Thymus (tissue), 11 donors: Measurements from ENCODE around the gene DGKD. TPM values are rescaled to one million over a fixed set of nuclear protein-coding genes. Genes with fewer than 3 reads are reported as not detected.

Experiments used
- DNase-seq, 9 donors: peaks; one replicate each; pipeline ENCODE4 v3.0.0-alpha.2; 2013; ENCODE audit warnings: low spot score in 9 of 9, low read depth in 6 of 9, missing footprints in 1 of 9
- H3K27ac ChIP-seq, 2 donors: one replicate each; pipeline ENCODE4 v1.5.1; 2013; ENCODE audit warnings: control low read depth in 1 of 2, low read depth in 1 of 2, low read length in 1 of 2, mild to moderate bottlenecking in 1 of 2, moderate library complexity in 1 of 2
- H3K27me3 ChIP-seq, 2 donors: one replicate each; pipeline ENCODE4 v1.5.1; 2013; ENCODE audit warnings: low read length in 1 of 2; ENCODE audit not compliant: control insufficient read depth in 2 of 2, insufficient read depth in 1 of 2
- H3K36me3 ChIP-seq, 2 donors: one replicate each; pipeline ENCODE4 v1.5.1; 2013; ENCODE audit warnings: low read length in 1 of 2, mild to moderate bottlenecking in 1 of 2, moderate library complexity in 1 of 2; ENCODE audit not compliant: control insufficient read depth in 2 of 2, insufficient read depth in 2 of 2
- H3K4me1 ChIP-seq, 2 donors: one replicate each; pipeline ENCODE4 v1.5.1; 2013; ENCODE audit warnings: low read length in 2 of 2; ENCODE audit not compliant: control insufficient read depth in 2 of 2, insufficient read depth in 2 of 2
- H3K4me3 ChIP-seq, 2 donors: one replicate each; pipeline ENCODE4 v1.5.1; 2013; ENCODE audit warnings: low read length in 2 of 2, control low read depth in 1 of 2, mild to moderate bottlenecking in 1 of 2
- H3K9me3 ChIP-seq, 2 donors: one replicate each; pipeline ENCODE4 v1.5.1; 2013; ENCODE audit warnings: low read length in 1 of 2, mild to moderate bottlenecking in 1 of 2; ENCODE audit not compliant: control insufficient read depth in 2 of 2, insufficient read depth in 1 of 2
- WGBS: extraction: QIAGEN DNeasy Blood & Tissue Kit; methylation state at CpG from one replicate; pipeline ENCODE4 v1.1.7; 2013; 5-methylcytosine and 5-hydroxymethylcytosine counted together
- polyA plus RNA-seq: library from polyadenylated mRNA; stranded (reverse); fragments of 200-250 nt; gene quantifications from one replicate; pipeline ENCODE4 v1.2.3, GENCODE V29; 2013
- total RNA-seq: library from RNA; stranded (reverse); fragments of 120-200 nt; gene quantifications from one replicate; pipeline ENCODE4 v1.2.4, GENCODE V29; 2013
- donor health status: healthy.

Gene DGKD
- total and polyA plus RNA-seq, 2 donors = 8.0 to 23.5 TPM

DNA sequence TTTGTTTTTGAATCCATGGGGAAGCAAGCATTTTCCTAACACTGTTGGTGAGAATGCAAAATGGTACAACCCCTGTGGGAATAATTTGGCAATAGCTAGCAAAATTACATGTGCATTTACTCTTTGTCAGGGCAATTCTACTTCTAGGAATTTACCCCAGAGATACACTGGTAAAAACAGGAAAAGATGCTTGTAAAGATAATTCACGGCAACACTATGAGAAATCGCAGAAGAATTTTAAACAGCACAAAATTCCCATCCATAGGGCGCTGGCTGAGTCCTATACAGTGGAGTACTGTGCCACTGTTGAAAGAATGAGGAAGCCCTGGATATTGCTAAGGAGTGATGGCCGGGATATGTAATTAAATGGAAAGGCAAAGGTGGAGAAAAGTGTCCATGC, 75.8 kb downstream of the DGKD start:
- Histone ChIP-seq H3K27me3 (no peaks in the 10 kb centered on the region), H3K4me1 (no peaks in the 10 kb centered on the region), H3K9me3 (no peaks in the 10 kb centered on the region), H3K27ac (no peak overlapping the region), H3K4me3 (no peak overlapping the region), H3K36me3 (peaks cover 4 to 5% of the 10 kb centered on the region in 2 donors)
- DNase-seq = no peak
- 68% methylated on average over 4 of the region's 4 CpGs for WGBS

DNA sequence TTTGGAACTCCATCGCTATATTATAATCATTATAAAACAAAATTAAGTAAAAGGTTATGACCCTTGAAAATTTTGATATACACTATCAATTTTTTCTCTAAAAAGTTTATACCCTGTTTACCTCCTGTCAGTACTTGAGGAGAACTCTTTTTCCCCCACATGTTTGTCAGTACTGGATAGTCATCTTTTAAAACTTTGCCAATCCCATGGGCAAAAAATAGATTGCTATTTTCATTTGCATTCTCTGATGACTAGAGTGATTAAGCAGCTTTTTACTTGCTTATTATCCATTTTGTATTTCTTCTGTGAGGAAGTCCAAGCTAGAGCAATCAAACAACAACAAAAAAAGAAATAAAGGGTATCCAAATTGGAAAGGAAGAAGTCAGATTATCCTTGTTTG, 76.4 kb downstream of the DGKD start:
- Histone ChIP-seq H3K4me3 (no peak overlapping the region), H3K27me3 (no peaks in the 10 kb centered on the region), H3K9me3 (no peaks in the 10 kb centered on the region), H3K27ac (no peak overlapping the region), H3K36me3 (peaks cover 8 to 10% of the 10 kb centered on the region in 2 donors), H3K4me1 (no peaks in the 10 kb centered on the region)
- 97% methylated on average over 1 of the region's 1 CpG for WGBS
- no peak for DNase-seq

DNA sequence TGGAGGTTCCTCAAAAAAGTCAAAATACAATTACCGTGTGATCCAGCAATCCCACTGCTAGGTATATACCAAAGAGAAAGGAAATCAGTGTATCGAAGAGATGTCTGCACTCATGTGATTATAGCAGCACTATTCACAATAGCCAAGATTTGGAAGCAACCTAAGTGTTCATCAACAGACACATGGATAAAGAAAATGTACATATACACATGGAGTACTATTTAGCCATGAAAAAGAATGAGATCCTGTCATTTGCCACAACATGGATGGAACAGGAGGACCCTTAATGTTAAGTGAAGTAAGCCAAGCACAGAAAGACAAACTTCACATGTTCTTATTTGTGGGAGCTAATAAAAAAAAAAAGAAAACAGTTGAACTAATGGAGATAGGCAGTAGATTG, 78.7 kb downstream of the DGKD start:
- WGBS = 96% methylated on average over 2 of the region's 2 CpGs
- no peak overlapping the region for H3K27ac ChIP-seq
- DNase-seq = no peak

DNA sequence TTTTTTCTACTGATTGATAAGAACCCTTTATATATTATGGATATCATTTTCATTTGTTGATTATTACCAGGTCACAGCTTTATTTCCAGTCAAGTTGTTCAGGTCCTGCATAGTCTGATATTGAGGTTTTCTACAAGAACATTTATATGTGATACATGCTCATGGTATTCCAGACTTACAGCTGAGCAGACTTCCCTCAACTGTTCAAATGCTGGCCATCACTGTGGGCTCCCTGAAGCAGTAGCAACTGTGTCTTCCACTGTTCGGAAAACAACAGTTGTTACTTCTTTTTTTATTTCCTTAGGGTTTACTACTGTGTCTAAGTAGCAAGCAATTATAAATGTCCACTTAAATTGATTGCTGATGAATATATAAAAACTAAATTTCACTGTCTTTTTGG, 79.5 kb downstream of the DGKD start:
- WGBS = 98% methylated on average over 1 of the region's 1 CpG
- Histone ChIP-seq H3K4me3 (no peak overlapping the region), H3K4me1 (no peaks in the 10 kb centered on the region), H3K27ac (no peak overlapping the region), H3K36me3 (peaks cover 31 to 38% of the 10 kb centered on the region in 2 donors), H3K27me3 (no peaks in the 10 kb centered on the region), H3K9me3 (no peaks in the 10 kb centered on the region)
- no peak for DNase-seq

More for the DNA sequence above, 78.7 kb downstream of the DGKD start:
- no peaks in the 10 kb centered on the region for H3K27me3 ChIP-seq
- no peaks in the 10 kb centered on the region for H3K4me1 ChIP-seq
- H3K36me3 ChIP-seq = peaks cover 28 to 33% of the 10 kb centered on the region in 2 donors
- no peak overlapping the region for H3K4me3 ChIP-seq
- no peaks in the 10 kb centered on the region for H3K9me3 ChIP-seq

DNA sequence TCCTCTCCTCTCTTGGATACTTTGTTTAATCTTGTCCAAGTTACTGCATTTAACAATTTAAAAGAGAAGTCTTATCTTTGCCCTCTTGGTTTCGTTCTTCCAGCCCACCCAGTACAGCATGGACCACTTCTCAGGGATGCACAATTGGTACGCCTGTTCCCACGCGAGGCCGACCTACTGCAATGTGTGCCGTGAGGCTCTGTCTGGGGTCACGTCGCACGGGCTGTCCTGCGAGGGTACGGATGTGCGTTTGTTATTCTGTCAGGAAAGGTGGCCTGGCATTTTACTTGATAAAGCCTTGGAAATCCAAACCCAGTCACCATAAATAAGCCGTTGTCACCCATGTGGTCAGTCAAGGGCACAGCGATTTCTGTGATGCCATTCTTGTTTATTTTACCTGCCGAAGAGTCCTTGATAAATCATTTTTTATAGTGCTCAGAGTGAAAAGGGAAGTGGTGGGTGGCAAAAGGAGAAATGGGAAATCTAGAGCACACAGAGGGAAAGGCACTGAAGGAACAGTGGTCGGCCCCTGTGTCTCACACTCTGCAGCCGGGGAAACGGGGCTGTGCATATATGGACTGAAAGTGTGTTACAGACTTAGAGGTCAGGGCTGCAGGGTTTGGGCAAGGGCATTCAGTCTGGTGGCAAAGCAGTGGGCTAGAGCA, 80.5 kb downstream of the DGKD start:
- peaks cover 37 to 44% of the 10 kb centered on the region in 2 donors for H3K36me3 ChIP-seq
- H3K4me3 ChIP-seq = no peak overlapping the region
- WGBS = 92% methylated on average over 18 of the region's 18 CpGs
- no peak for DNase-seq
- H3K27me3 ChIP-seq = no peaks in the 10 kb centered on the region
- H3K4me1 ChIP-seq = no peaks in the 10 kb centered on the region
- H3K27ac ChIP-seq = no peak overlapping the region
- no peaks in the 10 kb centered on the region for H3K9me3 ChIP-seq

DNA sequence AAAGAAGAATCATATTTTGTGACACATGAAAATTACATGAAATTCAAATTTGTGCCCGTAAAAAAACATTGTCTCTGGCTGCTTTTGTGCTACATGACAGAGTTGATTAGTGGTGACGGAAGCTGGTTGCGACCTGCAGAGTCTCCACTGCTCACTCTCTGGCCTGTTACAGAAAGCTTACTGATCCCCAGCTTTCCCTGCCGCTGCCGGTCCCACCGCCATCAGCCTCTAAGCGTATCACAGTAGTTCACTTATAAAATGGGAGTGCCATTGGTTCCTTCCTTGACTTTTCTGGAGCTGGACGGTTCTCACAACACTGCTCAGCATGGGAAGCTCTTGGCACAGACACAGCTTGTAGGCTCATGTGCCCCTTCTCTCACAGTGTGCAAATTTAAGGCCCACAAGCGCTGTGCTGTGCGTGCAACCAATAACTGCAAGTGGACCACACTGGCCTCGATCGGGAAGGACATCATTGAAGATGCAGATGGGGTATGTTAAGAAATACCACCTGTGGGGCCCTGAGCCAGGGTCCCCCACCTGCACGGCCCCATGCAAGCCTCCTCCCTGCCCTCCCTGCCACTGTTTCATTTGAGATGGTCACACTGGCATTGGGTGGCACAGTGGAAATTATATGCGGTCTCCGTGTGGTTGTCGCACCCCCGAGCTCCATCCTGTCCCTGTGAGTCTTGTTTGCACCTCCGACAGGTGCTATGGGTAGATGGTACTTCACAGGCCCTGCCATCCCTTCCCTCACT, 81.3 kb downstream of the DGKD start:
- no peak for DNase-seq
- Histone ChIP-seq H3K36me3 (peaks cover 37 to 51% of the 10 kb centered on the region in 2 donors), H3K27me3 (no peaks in the 10 kb centered on the region), H3K4me3 (no peak overlapping the region), H3K27ac (no peak overlapping the region), H3K9me3 (no peaks in the 10 kb centered on the region), H3K4me1 (no peaks in the 10 kb centered on the region)
- WGBS = 97% methylated on average over 18 of the region's 18 CpGs

DNA sequence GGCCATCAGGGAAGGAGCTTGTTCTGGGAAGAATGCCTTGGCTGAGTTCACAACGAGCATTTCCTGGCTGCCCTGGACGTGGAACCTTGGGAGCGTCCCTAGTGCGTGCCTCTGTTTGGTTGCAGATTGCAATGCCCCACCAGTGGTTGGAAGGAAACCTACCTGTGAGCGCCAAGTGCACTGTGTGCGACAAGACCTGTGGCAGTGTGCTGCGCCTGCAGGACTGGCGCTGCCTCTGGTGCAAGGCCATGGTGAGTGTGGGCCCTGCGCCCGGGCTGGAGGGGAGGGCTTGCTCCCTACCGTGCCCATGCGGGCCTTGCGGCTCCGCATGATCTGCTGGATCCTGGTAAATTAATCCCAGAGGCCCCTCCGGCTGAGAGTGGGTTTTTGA, 81.9 kb downstream of the DGKD start:
- H3K4me1 ChIP-seq = no peaks in the 10 kb centered on the region
- no peak for DNase-seq
- peaks cover 38 to 56% of the 10 kb centered on the region in 2 donors for H3K36me3 ChIP-seq
- no peaks in the 10 kb centered on the region for H3K9me3 ChIP-seq
- 98% methylated on average over 15 of the region's 15 CpGs for WGBS
- no peak overlapping the region for H3K27ac ChIP-seq
- no peaks in the 10 kb centered on the region for H3K27me3 ChIP-seq
- no peak overlapping the region for H3K4me3 ChIP-seq

DNA sequence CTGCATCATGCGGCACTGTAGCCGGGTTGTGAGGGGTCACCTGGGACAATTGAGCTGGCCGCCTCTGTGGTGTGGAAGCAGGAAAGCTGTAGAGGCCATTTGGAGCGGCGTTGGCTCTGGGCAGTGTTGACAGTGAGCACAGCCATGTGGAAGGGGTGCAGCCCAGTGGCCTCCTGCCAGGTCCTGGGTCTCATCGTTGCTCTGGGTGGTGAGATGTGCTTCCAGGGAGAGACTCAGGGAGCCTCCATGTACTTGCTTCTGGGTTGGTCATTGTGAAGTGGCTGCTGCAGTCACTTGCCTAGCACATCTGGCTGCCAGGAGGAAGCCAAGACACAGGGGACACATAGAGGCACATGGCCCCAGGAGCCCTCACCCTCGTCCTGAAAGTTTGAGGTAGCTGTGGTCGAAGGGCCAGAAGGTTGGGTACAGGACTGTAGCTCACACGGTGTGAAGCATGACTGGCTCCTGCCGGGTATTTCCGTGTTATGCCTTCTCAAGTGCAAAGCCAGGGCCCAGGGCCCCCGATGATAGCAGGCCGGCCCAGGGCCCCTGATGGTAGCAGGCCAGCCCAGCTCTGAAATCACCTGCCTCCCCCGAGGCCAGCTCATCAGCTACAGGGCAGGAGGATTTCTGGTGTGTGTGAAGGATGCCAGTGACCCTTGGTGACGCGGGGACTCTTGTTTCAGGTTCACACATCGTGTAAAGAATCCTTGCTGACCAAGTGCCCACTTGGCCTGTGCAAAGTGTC, 82.6 kb downstream of the DGKD start:
- peaks cover 40 to 62% of the 10 kb centered on the region in 2 donors for H3K36me3 ChIP-seq
- no peak for DNase-seq
- H3K27me3 ChIP-seq = no peaks in the 10 kb centered on the region
- H3K4me1 ChIP-seq = no peaks in the 10 kb centered on the region
- no peak overlapping the region for H3K27ac ChIP-seq
- no peaks in the 10 kb centered on the region for H3K9me3 ChIP-seq
- no peak overlapping the region for H3K4me3 ChIP-seq
- WGBS = 94% methylated on average over 17 of the region's 17 CpGs

DNA sequence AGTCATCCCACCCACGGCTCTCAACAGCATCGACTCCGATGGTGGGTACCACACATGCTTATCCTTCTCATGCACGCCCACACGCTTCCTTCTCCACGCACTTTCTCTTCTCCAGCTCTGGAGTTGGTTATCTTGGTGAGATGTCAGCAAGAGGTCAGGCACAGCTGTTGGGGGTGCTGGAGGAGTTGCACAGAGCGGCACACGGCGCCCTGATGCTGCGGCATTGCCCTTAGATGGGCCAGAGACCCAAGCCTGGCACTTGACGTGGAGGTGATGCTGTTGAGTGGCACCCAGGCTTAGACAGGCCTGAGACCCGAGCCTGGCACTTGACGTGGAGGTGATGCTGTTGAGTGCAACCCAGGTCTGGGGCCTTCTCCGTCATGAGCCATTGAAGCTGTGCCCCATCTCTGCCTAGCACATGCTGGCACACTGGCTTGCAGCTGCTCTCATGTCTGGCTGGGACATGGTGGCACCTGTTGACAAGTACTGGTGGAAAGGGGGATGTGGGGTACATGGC, 83.2 kb downstream of the DGKD start:
- H3K9me3 ChIP-seq = no peaks in the 10 kb centered on the region
- no peaks in the 10 kb centered on the region for H3K4me1 ChIP-seq
- no peak overlapping the region for H3K4me3 ChIP-seq
- H3K27me3 ChIP-seq = no peaks in the 10 kb centered on the region
- no peak for DNase-seq
- peaks cover 40 to 65% of the 10 kb centered on the region in 2 donors for H3K36me3 ChIP-seq
- WGBS = 98% methylated on average over 14 of the region's 14 CpGs
- no peak overlapping the region for H3K27ac ChIP-seq
